A172 (cell line): ENCODE results near the gene LMAN2L. TPM values are rescaled to one million over a fixed set of nuclear protein-coding genes. Genes with fewer than 3 reads are reported as not detected.

ENCODE experiments used
- total RNA-seq: library from RNA; depleted of rRNA; stranded (reverse); fragments of >200 nt; shearing (Covaris generic); gene quantifications from 2 replicates; pipeline ENCODE4 v1.2.3, GENCODE V29; 2014; rRNA removed

The LMAN2L gene
- total RNA-seq, 1 experiment from 2014 or later, result 49.3 TPM

Other genes starting within 250 kb of the LMAN2L start
- 0.45 and 0.93 TPM in 2 replicates for gene NEURL3, start 234.7 kb downstream of the LMAN2L start, total RNA-seq
- 6.9 and 11.2 TPM in 2 replicates for gene ARID5A, start 203.3 kb downstream of the LMAN2L start, total RNA-seq
- gene KANSL3, start 101.8 kb downstream of the LMAN2L start, total RNA-seq, result 32.7 and 36.7 TPM in 2 replicates
- 0.10 and 0.22 TPM in 2 replicates for gene FER1L5, start 97.3 kb downstream of the LMAN2L start, total RNA-seq
- gene CNNM4, start 20.8 kb upstream of the LMAN2L start, total RNA-seq, result 4.4 and 5.2 TPM in 2 replicates
- gene CNNM3, start 76.2 kb upstream of the LMAN2L start, total RNA-seq, result 5.5 and 7.1 TPM in 2 replicates
- 4.2 and 5.7 TPM in 2 replicates for gene ANKRD23, start 104.0 kb upstream of the LMAN2L start, total RNA-seq
- gene ANKRD39, start 118.0 kb upstream of the LMAN2L start, total RNA-seq, result 33.5 and 37.9 TPM in 2 replicates
- gene SEMA4C, start 130.0 kb upstream of the LMAN2L start, total RNA-seq, result 38.4 and 40.1 TPM in 2 replicates
- 0.05 TPM in 1 of 2 replicates, not detected in the other for gene FAM178B, start 246.5 kb upstream of the LMAN2L start, total RNA-seq